ENCODE results near the gene LRIT1. TPM values are rescaled to one million over a fixed set of nuclear protein-coding genes. Genes with fewer than 3 reads are reported as not detected.

The LRIT1 gene
- total and polyA plus RNA-seq, 2 of the 8 experiments (the other 6 are each of a cell fraction or from before 2014, with no cell fraction given) = 0.03 TPM; not detected in 1

GRCh38 chr10:84205853-84206525, 35.4 kb downstream of the LRIT1 start:
- H2BK5ac ChIP-seq (ENCODE audit: low read depth, low read length) = no peak overlapping the region
- H3K9ac ChIP-seq (replicated peaks in 1 of 4; ENCODE audit: extremely low read depth in 1 of 4, low read depth in 3 of 4, low read length in 3 of 4) = no peak overlapping the region
- H2BK15ac ChIP-seq (ENCODE audit: low read length) = no peak overlapping the region
- DNase-seq (ENCODE audit: low read depth in 1 of 2, low spot score in 2 of 2) (no peak), FAIRE-seq (no peak)
- no peak overlapping the region for H3K14ac ChIP-seq (ENCODE audit: insufficient read length)
- H2BK20ac ChIP-seq (ENCODE audit: low read length) = no peak overlapping the region
- H3K27me3 ChIP-seq (replicated peaks in 1 of 4; ENCODE audit: control insufficient read depth in 3 of 4, extremely low read depth in 1 of 4, insufficient read depth in 3 of 4, low read length in 3 of 4) = no peaks in the 10 kb centered on the region
- no peaks in the 10 kb centered on the region for H3K79me1 ChIP-seq (ENCODE audit: low read depth, low read length)
- H3K4ac ChIP-seq (replicated peaks; ENCODE audit: insufficient read length, low read depth, low read length) = no peak overlapping the region
- H3K36me3 ChIP-seq (ENCODE audit: control insufficient read depth in 2 of 4, insufficient read depth in 4 of 4, low read length in 3 of 4) = no peaks in the 10 kb centered on the region
- H2BK12ac ChIP-seq (ENCODE audit: low read depth, low read length) = no peak overlapping the region
- peaks cover 0 to 4% of the 10 kb centered on the region in 2 experiments for H4K20me1 ChIP-seq (replicated peaks in 1 of 2; ENCODE audit: control insufficient read depth in 1 of 2, insufficient read depth in 2 of 2, low read length in 2 of 2)
- H3K9me3 ChIP-seq (ENCODE audit: insufficient read depth in 2 of 2, low read depth in 1 of 2, low read length in 1 of 2) = no peaks in the 10 kb centered on the region
- H3K56ac ChIP-seq (replicated peaks; ENCODE audit: insufficient read length, low read depth, low read length) = no peak overlapping the region
- H3K23ac ChIP-seq (ENCODE audit: insufficient read length) = no peak overlapping the region
- no peak overlapping the region for H3K4me2 ChIP-seq (ENCODE audit: insufficient read depth in 1 of 2, low read depth in 2 of 2, low read length in 2 of 2)
- no peak overlapping the region for H4K8ac ChIP-seq (ENCODE audit: extremely low read depth, insufficient read depth, low read length)
- H3K79me2 ChIP-seq (ENCODE audit: control insufficient read depth in 1 of 2, insufficient read depth in 2 of 2, low read length in 2 of 2) = no peaks in the 10 kb centered on the region
- H3K27ac ChIP-seq (ENCODE audit: low read depth, low read length) = no peak overlapping the region
- no peak overlapping the region for H3K4me3 ChIP-seq (ENCODE audit: extremely low read depth in 1 of 4, insufficient read depth in 2 of 4, low read depth in 3 of 4, low read length in 4 of 4)
- H3K18ac ChIP-seq (ENCODE audit: extremely low read depth, low read length) = no peak overlapping the region
- no peak overlapping the region for H2AFZ ChIP-seq (ENCODE audit: low read length)
- H2BK120ac ChIP-seq (replicated peaks; ENCODE audit: low read depth, low read length) = no peak overlapping the region
- H3K23me2 ChIP-seq (ENCODE audit: low read depth, low read length) = no peaks in the 10 kb centered on the region
- H4K5ac ChIP-seq (ENCODE audit: insufficient read length, low read depth, low read length) = no peak overlapping the region
- TF ChIP-seq TEAD4 (IDR thresholded peaks at IDR 0.05; ENCODE audit: low read depth, low read length) (no peak), EP300 (IDR thresholded peaks at IDR 0.05; ENCODE audit: borderline replicate concordance in 1 of 2, low read depth in 2 of 2, low read length in 2 of 2) (no peak), SP1 (IDR thresholded peaks at IDR 0.05; ENCODE audit: low read depth, low read length) (no peak)
- ChIA-PET CTCF (ENCODE audit: partially characterized antibody) (interaction anchor here (0.6 to 10.8 kb wide), 32 partner anchors 9 to 632 kb away, joined by 3 to 248 read pairs (median 6); partner anchors contain the start of genes CDHR1, GHITM, LRIT2 and RGR), POLR2A (ENCODE audit: partially characterized antibody) (no interaction called here)
- H4K91ac ChIP-seq (replicated peaks; ENCODE audit: insufficient read length, low read length) = no peak overlapping the region
- H3K4me1 ChIP-seq (replicated peaks in 1 of 4; ENCODE audit: control insufficient read depth in 3 of 4, insufficient read depth in 4 of 4, low read length in 3 of 4) = no peaks in the 10 kb centered on the region
- WGBS, 2 experiments (ENCODE audit: extremely low coverage in 1 of 2, insufficient coverage in 1 of 2, insufficient read length in 1 of 2, insufficient replicate concordance in 2 of 2, low coverage in 1 of 2, low lambda C conversion rate in 2 of 2, missing lambda C conversion rate in 1 of 2) = 83% methylated on average over 6 of the region's 6 CpGs; no CpG with 5 or more reads in 1 of the 2 experiments
- no peak overlapping the region for H2AK5ac ChIP-seq (ENCODE audit: low read depth, low read length)
